Glutamatergic neuron (in vitro differentiated cells): ENCODE data around the gene AK8. TPM values are rescaled to one million over a fixed set of nuclear protein-coding genes. Genes with fewer than 3 reads are reported as not detected.

ENCODE experiments used
- DNase-seq: peaks from one replicate; pipeline ENCODE4 v3.0.0; 2022
- H3K27ac Mint-ChIP-seq: one replicate; pipeline ENCODE4 v1.8.0; 2020; ENCODE audit warnings: mild to moderate bottlenecking, mixed read lengths, inconsistent platforms; ENCODE audit not compliant: unreplicated experiment
- H3K27me3 Mint-ChIP-seq: one replicate; pipeline ENCODE4 v1.8.0; 2020; ENCODE audit warnings: mild to moderate bottlenecking, moderate library complexity, mixed read lengths, inconsistent platforms; ENCODE audit not compliant: unreplicated experiment
- H3K36me3 Mint-ChIP-seq: one replicate; pipeline ENCODE4 v1.8.0; 2020; ENCODE audit warnings: mild to moderate bottlenecking, mixed read lengths, inconsistent platforms; ENCODE audit not compliant: unreplicated experiment
- H3K4me1 Mint-ChIP-seq: one replicate; pipeline ENCODE4 v1.8.0; 2020; ENCODE audit warnings: mild to moderate bottlenecking, low read depth, mixed read lengths, inconsistent platforms; ENCODE audit not compliant: unreplicated experiment
- H3K4me3 Mint-ChIP-seq: one replicate; pipeline ENCODE4 v1.8.0; 2020; ENCODE audit warnings: mild to moderate bottlenecking, mixed read lengths, inconsistent platforms; ENCODE audit not compliant: unreplicated experiment
- H3K9me3 Mint-ChIP-seq: one replicate; pipeline ENCODE4 v1.8.0; 2020; ENCODE audit warnings: mild to moderate bottlenecking, moderate library complexity, mixed read lengths, inconsistent platforms; ENCODE audit not compliant: unreplicated experiment
- CTCF ChIP-seq: fragments of 200-600 bp; sonication (generic); IDR thresholded peaks from one replicate; pipeline ENCODE4 v1.5.0; 2021; ENCODE audit not compliant: partially characterized antibody, unreplicated experiment
- total RNA-seq: library from RNA; stranded (reverse); fragmentation: NEBNext Ultra II Directional; extraction: Animal tissue kit (Norgen Biotek cat#: 25700); gene quantifications from one replicate; pipeline ENCODE4 v1.2.1, GENCODE V29; 2021; ENCODE audit not compliant: unreplicated experiment

AK8 gene
- total RNA-seq, 1 donor from 2014 or later, result 0.44 TPM

GRCh38 chr9:132798817-132799790 is 79.0 kb downstream of the AK8 start:
- no peak for DNase-seq
- Mint-ChIP-seq H3K36me3 (no peaks in the 10 kb centered on the region), H3K9me3 (peaks cover 2% of the 10 kb centered on the region), H3K27me3 (peaks cover 12% of the 10 kb centered on the region), H3K4me1 (no peaks in the 10 kb centered on the region), H3K4me3 (no peak overlapping the region), H3K27ac (no peak overlapping the region)
- no peak for TF ChIP-seq CTCF

DNA sequence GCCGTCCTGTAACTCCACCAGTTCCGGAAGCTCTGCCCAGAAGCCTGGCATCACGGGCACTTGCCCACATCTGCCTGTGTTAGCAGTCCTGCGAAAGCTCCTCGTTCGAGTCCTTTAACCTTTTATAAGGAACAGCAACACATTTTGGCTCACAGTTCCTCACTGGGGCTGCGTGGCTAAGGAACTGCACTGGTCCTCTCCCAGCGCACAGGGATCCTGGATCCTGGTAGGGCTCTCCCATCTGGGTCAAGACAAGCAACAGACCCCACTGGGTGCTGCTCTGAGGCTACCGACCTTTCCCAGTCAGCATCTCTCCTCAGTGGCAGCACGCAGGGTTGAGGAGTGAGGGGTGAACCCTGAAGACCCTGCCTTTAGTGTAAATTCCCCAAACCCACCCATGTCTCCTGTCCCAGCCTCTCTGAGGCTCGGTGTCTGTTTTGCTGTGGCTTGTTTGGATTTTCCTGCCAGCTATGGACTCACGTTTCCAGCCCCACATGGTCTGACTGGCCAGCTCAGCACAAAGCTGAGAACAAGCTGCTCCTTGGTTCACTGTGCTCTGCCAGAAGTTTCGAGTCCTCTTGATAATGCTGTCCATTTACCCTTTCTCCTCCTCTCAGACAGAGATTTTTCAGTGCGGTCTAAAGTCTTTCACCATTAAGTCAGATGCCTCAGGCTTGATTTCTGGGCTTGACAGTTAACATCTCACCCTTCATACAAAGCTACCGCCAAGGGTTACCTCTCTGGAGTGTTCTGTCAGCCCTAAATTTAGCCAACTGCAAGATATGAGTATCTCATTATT is 80.0 kb downstream of the AK8 start:
- H3K27me3 Mint-ChIP-seq, result peaks cover 13% of the 10 kb centered on the region
- H3K4me1 Mint-ChIP-seq, result no peaks in the 10 kb centered on the region
- H3K27ac Mint-ChIP-seq, result no peak overlapping the region
- DNase-seq, result no peak
- TF ChIP-seq CTCF, result no peak
- H3K4me3 Mint-ChIP-seq, result no peak overlapping the region
- peaks cover 1% of the 10 kb centered on the region for H3K36me3 Mint-ChIP-seq
- H3K9me3 Mint-ChIP-seq, result peaks cover 2% of the 10 kb centered on the region

DNA sequence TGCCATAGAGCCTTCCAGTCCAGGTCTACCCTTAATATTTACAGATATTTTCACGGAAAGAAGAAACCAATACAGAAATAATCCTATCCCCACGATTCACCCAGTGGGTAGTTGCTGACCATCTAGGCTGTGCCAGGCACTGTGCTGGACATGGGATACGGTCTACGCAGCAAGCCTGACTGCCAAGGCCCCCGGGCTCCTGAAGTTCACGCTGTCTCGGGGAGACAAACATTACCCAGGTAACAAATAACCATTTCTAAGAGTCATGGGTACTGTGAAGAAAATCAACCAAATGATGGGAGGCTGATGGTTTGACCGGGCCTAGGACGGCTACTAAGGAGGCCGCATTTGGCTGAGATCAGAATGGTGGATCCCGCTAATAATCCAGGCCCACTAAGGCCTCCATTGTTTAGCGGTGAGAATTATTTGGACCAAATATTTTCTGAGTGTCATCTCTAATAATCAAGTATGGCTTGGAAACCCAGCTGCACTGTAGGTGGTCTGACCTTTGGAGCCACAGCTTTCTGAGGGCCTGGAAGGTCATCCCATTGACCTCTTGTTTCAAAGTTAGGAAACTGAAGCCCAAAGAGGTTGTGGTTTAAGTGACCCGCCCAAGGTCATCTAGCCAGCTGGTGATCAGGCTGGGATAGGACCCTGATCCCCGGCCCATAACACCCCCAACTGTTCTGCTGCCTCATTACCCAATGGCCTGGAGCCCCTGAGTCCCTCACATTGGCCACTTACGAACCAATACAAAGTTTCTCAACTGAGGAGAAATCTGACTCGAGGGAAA is 82.4 kb downstream of the AK8 start:
- Mint-ChIP-seq H3K27me3 (peaks cover 12% of the 10 kb centered on the region), H3K9me3 (peaks cover 4% of the 10 kb centered on the region), H3K36me3 (peaks cover 5% of the 10 kb centered on the region), H3K27ac (no peak overlapping the region), H3K4me1 (no peaks in the 10 kb centered on the region), H3K4me3 (no peak overlapping the region)
- no peak for TF ChIP-seq CTCF
- DNase-seq, result no peak

DNA sequence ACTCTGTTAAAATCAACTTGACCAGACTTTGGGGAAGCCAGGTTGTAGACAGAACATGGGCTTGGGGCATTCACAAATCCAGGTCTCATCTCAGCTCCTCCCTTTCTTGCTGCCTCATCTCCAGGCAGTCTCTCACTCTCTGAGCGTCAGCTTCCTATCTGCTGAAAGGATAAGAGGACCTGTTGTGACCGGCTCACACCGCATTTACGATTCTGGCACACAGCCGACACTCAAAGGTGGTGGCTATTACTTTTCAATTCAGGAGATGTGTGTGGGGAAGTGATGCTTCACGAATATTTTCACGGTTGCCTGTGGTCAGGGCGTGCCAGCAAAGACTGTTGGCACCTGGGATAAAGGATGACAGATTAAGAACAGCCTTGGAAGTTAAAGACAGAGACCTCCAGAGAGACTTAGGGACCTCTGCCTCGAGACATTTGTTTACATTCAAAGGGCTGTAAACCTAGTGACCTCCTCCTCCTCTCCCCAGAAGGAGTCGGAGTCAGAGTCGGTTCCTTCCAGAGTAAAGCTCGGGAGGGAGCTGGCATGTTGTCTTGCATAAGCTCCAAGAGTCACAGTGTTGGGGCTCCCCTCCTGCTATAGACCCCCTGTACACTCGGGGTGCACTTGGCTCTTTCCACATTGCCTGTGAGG is 83.2 kb downstream of the AK8 start:
- Mint-ChIP-seq H3K9me3 (peaks cover 6% of the 10 kb centered on the region), H3K36me3 (peaks cover 5% of the 10 kb centered on the region), H3K4me1 (no peaks in the 10 kb centered on the region), H3K27me3 (peaks cover 12% of the 10 kb centered on the region), H3K4me3 (no peak overlapping the region), H3K27ac (no peak overlapping the region)
- no peak for TF ChIP-seq CTCF
- no peak for DNase-seq
